A673 (cell line): ENCODE data around the gene MYO18B. TPM values are rescaled to one million over a fixed set of nuclear protein-coding genes. Genes with fewer than 3 reads are reported as not detected.

ENCODE experiments used
- BruUV-seq: library from RNA; stranded (reverse); fragments of 400-500 nt; replicated peaks from 2 replicates; lab custom pipeline; 2021; lab: Mats Ljungman, UMichigan
- CTCF ChIA-PET: fragments of 300-600 bp; sonication (Branson Sonifier 250); formaldehyde crosslinking; loops from one replicate; lab custom pipeline; 2022; ENCODE audit warnings: antibody characterized with exemption; lab: Charles Lee
- POLR2A ChIA-PET: fragments of 300-600 bp; sonication (Branson Sonifier 250); formaldehyde crosslinking; loops from one replicate; lab custom pipeline; 2022; ENCODE audit warnings: antibody characterized with exemption; ENCODE audit not compliant: low non-redundant PET; lab: Charles Lee
- DNase-seq: peaks from one replicate; pipeline ENCODE4 v3.0.0-alpha.2; 2015; ENCODE audit warnings: low spot score
- H3K27ac ChIP-seq: fragments of 200-600 bp; sonication (generic); 2 replicates; pipeline ENCODE4 v1.5.1; 2016; ENCODE audit warnings: mixed run types, low read depth, mild to moderate bottlenecking, mixed read lengths, antibody characterized with exemption, low read length; ENCODE audit not compliant: poor library complexity, severe bottlenecking
- H3K27me3 ChIP-seq: fragments of 200-600 bp; sonication (generic); replicated peaks from 2 replicates; pipeline ENCODE4 v1.6.1; 2017; ENCODE audit warnings: mixed run types, low read depth, mild to moderate bottlenecking, mixed read lengths, antibody characterized with exemption, low read length; ENCODE audit not compliant: insufficient read depth, poor library complexity
- H3K36me3 ChIP-seq: fragments of 200-600 bp; sonication (generic); 2 replicates; pipeline ENCODE4 v1.6.1; 2016; ENCODE audit warnings: mixed run types, mild to moderate bottlenecking, mixed read lengths, antibody characterized with exemption, low read length; ENCODE audit not compliant: insufficient read depth, poor library complexity, severe bottlenecking
- H3K4me1 ChIP-seq: fragments of 200-600 bp; sonication (generic); 2 replicates; pipeline ENCODE4 v1.6.1; 2017; ENCODE audit warnings: mixed run types, mild to moderate bottlenecking, mixed read lengths, antibody characterized with exemption, low read length; ENCODE audit not compliant: insufficient read depth, poor library complexity, severe bottlenecking
- H3K4me3 ChIP-seq: fragments of 200-600 bp; sonication (generic); 2 replicates; pipeline ENCODE4 v1.5.1; 2016; ENCODE audit warnings: low read depth, mixed run types, mild to moderate bottlenecking, mixed read lengths, low read length; ENCODE audit not compliant: poor library complexity, severe bottlenecking
- H3K9me3 ChIP-seq: fragments of 200-600 bp; sonication (generic); 2 replicates; pipeline ENCODE4 v1.6.1; 2016; ENCODE audit warnings: mixed run types, low read depth, mild to moderate bottlenecking, mixed read lengths, antibody characterized with exemption, low read length; ENCODE audit not compliant: poor library complexity, severe bottlenecking
- CTCF ChIP-seq: fragments of 300-800, 200-600 bp; sonication (generic); conservative IDR thresholded peaks from 2 replicates; pipeline ENCODE4 v1.5.1; 2017; ENCODE audit warnings: low read depth, mild to moderate bottlenecking, antibody characterized with exemption, low read length, moderate library complexity, mixed read lengths
- EZH2 ChIP-seq: fragments of 200-600 bp; sonication (generic); IDR thresholded peaks from 2 replicates; pipeline ENCODE4 v1.6.1; 2017; ENCODE audit warnings: borderline replicate concordance, low read depth, mild to moderate bottlenecking, mixed read lengths, antibody characterized with exemption, low read length; ENCODE audit not compliant: poor library complexity, severe bottlenecking
- intact Hi-C: fragments of 100-400 bp; cut with micrococcal nuclease; formaldehyde crosslinking; loops from one replicate; pipeline ENCODE4 v1.10.0; 2022; ENCODE audit not compliant: unreplicated experiment
- total RNA-seq: library from RNA; stranded (reverse); gene quantifications from 2 replicates; pipeline ENCODE4 v1.2.3, GENCODE V29; 2021

Gene MYO18B
- total RNA-seq, 1 experiment from 2014 or later: not detected

- Histone ChIP-seq H3K4me1 (no peaks in the 10 kb centered on the region), H3K4me3 (no peak overlapping the region), H3K36me3 (no peaks in the 10 kb centered on the region), H3K9me3 (no peaks in the 10 kb centered on the region), H3K27me3 (peaks cover 8% of the 10 kb centered on the region), H3K27ac (no peak overlapping the region)
- no TSS peak for BruUV-seq
- intact Hi-C loops: no loop called here
- ChIA-PET CTCF (no interaction called here), POLR2A (no interaction called here)
- TF ChIP-seq EZH2 (no peak), CTCF (no peak)
- DNase-seq: no peak
These were observed 72.7 kb downstream of the MYO18B start for GRCh38 chr22:25814685-25815084.

- TF ChIP-seq EZH2 (no peak), CTCF (no peak)
- ChIA-PET CTCF (no interaction called here), POLR2A (no interaction called here)
- BruUV-seq: no TSS peak
- DNase-seq: no peak
- intact Hi-C loops: no loop called here
- peaks cover 8% of the 10 kb centered on the region for H3K27me3 ChIP-seq
- no peaks in the 10 kb centered on the region for H3K4me1 ChIP-seq
- no peaks in the 10 kb centered on the region for H3K9me3 ChIP-seq
- no peak overlapping the region for H3K4me3 ChIP-seq
- no peak overlapping the region for H3K27ac ChIP-seq
- no peaks in the 10 kb centered on the region for H3K36me3 ChIP-seq
These were observed 73.6 kb downstream of the MYO18B start for GRCh38 chr22:25815561-25815960.

- TF ChIP-seq EZH2 (no peak), CTCF (no peak)
- intact Hi-C loops: no loop called here
- H3K27me3 ChIP-seq: peaks cover 8% of the 10 kb centered on the region
- ChIA-PET POLR2A (no interaction called here), CTCF (no interaction called here)
- H3K9me3 ChIP-seq: no peaks in the 10 kb centered on the region
- H3K4me3 ChIP-seq: no peak overlapping the region
- H3K4me1 ChIP-seq: no peaks in the 10 kb centered on the region
- H3K27ac ChIP-seq: no peak overlapping the region
- no peak for DNase-seq
- H3K36me3 ChIP-seq: no peaks in the 10 kb centered on the region
- BruUV-seq: no TSS peak
These were observed 74.6 kb downstream of the MYO18B start for GRCh38 chr22:25816522-25817059.
